ENCODE measurements around the gene RNF11.
A peak's percentile ranks its signal among the peaks of the same experiment; 100 is the strongest.
"Not testable (repeated sequence)": the region's sequence is repeated elsewhere in the genome, so short reads cannot be mapped to it uniquely, and the experiment has no call there.

RNF11 gene

DNA sequence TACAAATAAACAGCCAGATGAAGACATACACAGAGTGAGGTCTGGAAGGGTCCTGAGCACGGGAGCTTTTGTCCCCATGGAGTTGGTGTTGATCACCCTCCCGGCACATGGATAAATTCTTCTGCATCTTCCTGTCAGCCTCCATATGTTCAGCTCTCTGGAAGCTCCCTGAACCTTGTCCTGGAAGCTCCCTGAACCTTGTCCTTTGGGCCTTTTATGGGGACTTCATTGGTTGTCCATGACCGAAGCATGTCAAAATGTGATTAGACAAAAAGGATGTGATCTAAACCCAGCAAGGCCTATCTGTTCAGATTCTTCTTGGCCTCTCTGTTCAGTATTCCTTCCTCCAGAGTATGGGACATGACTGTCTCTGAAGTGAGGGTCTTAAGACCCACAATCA, 25.4 kb upstream of the RNF11 start:
- no peaks in the 10 kb centered on the region for H3K9me3 ChIP-seq
- H3K4me2 ChIP-seq, result no peak overlapping the region
- TF ChIP-seq Cebpa-rat (IDR thresholded peaks at IDR 0.05), result no peak

DNA sequence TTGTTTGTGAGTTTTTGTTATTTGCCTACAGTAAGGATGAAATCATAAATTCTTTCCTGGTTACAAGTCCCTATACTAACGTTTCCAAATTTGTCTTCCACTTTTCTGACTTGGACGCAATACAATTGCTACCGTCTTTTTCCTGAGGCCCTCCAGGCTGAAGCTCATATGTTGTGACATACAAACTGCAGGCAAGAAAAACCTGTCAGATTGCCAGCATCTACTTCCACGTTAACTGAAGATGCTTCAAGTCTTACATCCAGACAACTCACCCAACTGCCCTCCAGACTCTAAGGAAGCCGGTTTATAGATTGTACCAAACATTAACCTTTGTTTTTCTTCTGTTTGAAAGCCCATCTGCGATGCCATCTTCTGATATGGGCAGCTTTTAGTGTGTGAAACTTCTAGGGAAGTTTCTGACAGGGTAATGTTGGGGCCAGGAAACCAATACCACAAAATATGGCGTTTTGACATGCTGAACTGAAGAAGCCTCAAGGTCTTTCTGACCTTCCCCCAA, 21.4 kb upstream of the RNF11 start:
- TF ChIP-seq Cebpa-rat (IDR thresholded peaks at IDR 0.05), result no peak
- Histone ChIP-seq H3K36me3 (no peaks in the 10 kb centered on the region), H3K27ac (no peak overlapping the region), H3K4me3 (no peak overlapping the region), H3K9me3 (no peaks in the 10 kb centered on the region), H4K20me1 (no peaks in the 10 kb centered on the region), H3K4me2 (peak overlapping the region; percentile 29), H3K4me1 (peaks cover 13% of the 10 kb centered on the region), H3K27me3 (no peaks in the 10 kb centered on the region), H3K9ac (no peak overlapping the region)

More for the DNA sequence above, 25.4 kb upstream of the RNF11 start:
- no peak overlapping the region for H3K9ac ChIP-seq
- no peaks in the 10 kb centered on the region for H3K27me3 ChIP-seq
- no peak overlapping the region for H3K27ac ChIP-seq
- no peak overlapping the region for H3K4me3 ChIP-seq
- H4K20me1 ChIP-seq, result no peaks in the 10 kb centered on the region
- peaks cover 13% of the 10 kb centered on the region for H3K4me1 ChIP-seq
- H3K36me3 ChIP-seq, result no peaks in the 10 kb centered on the region

DNA sequence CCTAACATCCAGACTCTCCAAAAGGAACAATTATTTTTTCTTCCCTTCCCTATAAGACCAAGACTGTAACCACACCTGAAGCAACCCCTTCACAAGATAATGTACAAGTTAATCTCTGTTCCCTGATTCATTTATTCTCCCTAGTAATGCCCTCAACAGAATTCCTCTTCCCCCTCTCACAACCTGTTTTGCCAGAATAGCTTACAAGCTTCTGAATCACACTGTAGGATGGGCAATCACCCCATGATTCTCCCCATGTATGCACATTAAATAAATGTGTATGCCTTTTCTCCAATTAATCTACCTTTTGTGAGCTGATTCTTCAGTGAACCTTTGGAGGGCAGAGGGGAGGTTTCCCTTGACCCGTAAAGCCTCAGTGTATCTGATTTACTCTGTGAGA, 20.9 kb upstream of the RNF11 start:
- no peak for TF ChIP-seq Cebpa-rat (IDR thresholded peaks at IDR 0.05)
- no peaks in the 10 kb centered on the region for H3K36me3 ChIP-seq
- H3K9ac ChIP-seq, result no peak overlapping the region
- H3K4me2 ChIP-seq, result peak overlapping the region; percentile 29
- H4K20me1 ChIP-seq, result no peaks in the 10 kb centered on the region
- H3K4me3 ChIP-seq, result no peak overlapping the region
- no peak overlapping the region for H3K27ac ChIP-seq
- no peaks in the 10 kb centered on the region for H3K27me3 ChIP-seq
- H3K4me1 ChIP-seq, result peaks cover 13% of the 10 kb centered on the region
- H3K9me3 ChIP-seq, result no peaks in the 10 kb centered on the region

DNA sequence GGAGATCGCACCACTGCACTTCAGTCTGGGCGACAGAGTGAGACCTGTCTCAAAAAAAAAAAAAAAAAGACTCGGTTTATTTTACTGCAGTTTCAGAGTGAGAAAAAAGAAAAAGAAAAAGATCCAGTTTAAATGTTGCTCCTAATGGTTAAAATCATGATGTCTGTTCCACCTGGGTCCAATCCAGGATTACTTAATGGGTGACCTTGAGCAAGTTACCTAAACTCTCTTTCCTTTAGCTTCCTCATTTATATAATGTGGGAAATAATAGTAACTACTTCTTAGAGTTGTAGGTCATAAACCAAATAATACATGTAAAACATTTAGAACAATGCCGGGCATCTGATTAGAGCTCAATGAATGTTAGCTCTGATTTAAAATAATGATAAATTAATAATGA, 19.4 kb upstream of the RNF11 start:
- Histone ChIP-seq H3K4me3 (no peak overlapping the region), H4K20me1 (no peaks in the 10 kb centered on the region), H3K36me3 (no peaks in the 10 kb centered on the region), H3K4me2 (no peak overlapping the region), H3K9me3 (no peaks in the 10 kb centered on the region), H3K27me3 (no peaks in the 10 kb centered on the region), H3K9ac (no peak overlapping the region), H3K27ac (no peak overlapping the region), H3K4me1 (peaks cover 13% of the 10 kb centered on the region)
- no peak for TF ChIP-seq Cebpa-rat (IDR thresholded peaks at IDR 0.05)

DNA sequence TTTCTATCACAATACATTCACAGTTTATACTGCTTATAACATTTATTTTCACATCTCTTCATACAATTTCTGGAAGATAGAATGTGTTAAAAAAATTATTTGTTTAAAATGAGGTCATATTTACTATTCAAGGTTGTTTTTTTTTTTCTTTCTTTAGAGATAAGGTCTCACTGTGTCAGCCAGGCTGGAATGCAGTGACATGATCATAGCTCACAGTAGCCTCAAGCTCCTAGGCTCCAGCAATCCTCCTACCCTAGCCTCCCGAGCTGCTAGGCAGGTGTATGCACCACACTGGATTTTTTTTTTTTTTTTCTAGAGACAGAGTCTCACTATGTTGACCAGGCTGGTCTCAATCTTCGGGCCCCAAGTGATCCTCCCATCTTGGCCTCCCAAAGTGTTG, 19.0 kb upstream of the RNF11 start:
- no peaks in the 10 kb centered on the region for H3K36me3 ChIP-seq
- TF ChIP-seq Cebpa-rat (IDR thresholded peaks at IDR 0.05), result no peak
- H3K9me3 ChIP-seq, result no peaks in the 10 kb centered on the region
- no peaks in the 10 kb centered on the region for H4K20me1 ChIP-seq
- no peaks in the 10 kb centered on the region for H3K27me3 ChIP-seq
- peaks cover 13% of the 10 kb centered on the region for H3K4me1 ChIP-seq
- no peak overlapping the region for H3K4me2 ChIP-seq
- no peak overlapping the region for H3K9ac ChIP-seq
- H3K27ac ChIP-seq, result no peak overlapping the region
- H3K4me3 ChIP-seq, result no peak overlapping the region

DNA sequence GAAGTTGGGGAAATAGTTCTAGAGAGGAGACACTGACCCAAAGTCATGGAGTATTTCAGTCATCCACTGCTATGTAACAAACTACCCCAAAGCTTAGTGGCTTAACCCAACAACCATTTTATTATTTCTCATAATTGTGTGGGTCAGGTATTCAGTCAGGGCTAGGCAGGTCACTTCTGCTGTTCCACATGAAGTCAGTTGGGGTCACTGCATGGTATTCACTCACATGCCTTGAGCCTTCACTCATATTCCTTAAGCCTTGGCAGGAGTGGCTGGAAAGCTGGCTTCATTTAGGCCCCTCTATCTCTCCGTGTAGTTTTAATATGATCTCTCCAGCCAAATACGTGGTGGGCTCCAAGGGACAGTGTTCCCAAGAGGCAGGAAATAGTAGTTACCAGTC, 17.5 kb upstream of the RNF11 start:
- Histone ChIP-seq H3K27ac (no peak overlapping the region), H3K4me1 (peaks cover 13% of the 10 kb centered on the region), H3K9ac (no peak overlapping the region), H4K20me1 (no peaks in the 10 kb centered on the region), H3K4me2 (no peak overlapping the region), H3K36me3 (no peaks in the 10 kb centered on the region), H3K27me3 (no peaks in the 10 kb centered on the region), H3K9me3 (no peaks in the 10 kb centered on the region), H3K4me3 (no peak overlapping the region)
- no peak for TF ChIP-seq Cebpa-rat (IDR thresholded peaks at IDR 0.05)

DNA sequence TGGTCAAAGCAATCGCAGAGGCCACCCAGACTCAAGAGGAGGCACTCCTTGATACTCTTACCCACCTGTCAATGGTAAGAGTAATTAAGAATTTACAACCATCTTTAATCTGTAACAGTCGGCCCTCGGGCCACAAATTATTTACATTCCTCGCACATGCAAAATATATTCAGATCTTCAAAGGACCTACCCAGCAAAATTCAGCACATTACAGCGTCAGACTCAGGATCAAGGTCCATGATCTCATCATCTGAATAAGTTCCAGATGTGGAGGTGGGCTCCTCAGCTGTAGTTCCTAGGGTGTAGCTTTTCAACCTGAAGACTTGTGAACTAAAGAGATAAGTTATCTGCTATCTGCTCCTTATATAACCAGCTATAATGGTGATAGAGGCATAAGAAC, 17.1 kb upstream of the RNF11 start:
- Histone ChIP-seq H4K20me1 (no peaks in the 10 kb centered on the region), H3K36me3 (no peaks in the 10 kb centered on the region), H3K4me3 (no peak overlapping the region), H3K4me1 (peaks cover 13% of the 10 kb centered on the region), H3K9ac (no peak overlapping the region), H3K4me2 (no peak overlapping the region), H3K27ac (no peak overlapping the region), H3K27me3 (no peaks in the 10 kb centered on the region), H3K9me3 (no peaks in the 10 kb centered on the region)
- no peak for TF ChIP-seq Cebpa-rat (IDR thresholded peaks at IDR 0.05)

DNA sequence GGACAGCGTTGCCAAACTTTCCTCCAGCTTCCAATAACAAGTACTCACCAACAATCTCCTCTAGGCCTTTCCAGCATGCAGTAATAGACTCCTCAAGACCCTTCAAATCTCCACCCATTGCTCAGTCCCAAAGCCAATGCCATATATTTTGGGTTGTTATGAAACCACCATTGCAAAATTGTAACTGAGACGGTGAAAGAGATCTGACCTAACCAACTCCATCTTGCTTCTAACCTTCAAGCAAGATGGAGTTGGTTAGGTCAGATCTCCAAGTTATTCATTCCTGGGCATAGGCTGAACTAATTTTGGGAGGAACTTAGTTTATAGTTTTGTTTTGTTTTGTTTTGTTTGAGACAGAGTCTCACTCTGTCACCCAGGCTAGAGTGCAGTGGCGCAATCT, 14.5 kb upstream of the RNF11 start:
- not testable (repeated sequence) for H3K4me1 ChIP-seq, H3K27ac ChIP-seq, H3K27me3 ChIP-seq, H3K9me3 ChIP-seq, H3K9ac ChIP-seq, H4K20me1 ChIP-seq, H3K36me3 ChIP-seq, H3K4me3 ChIP-seq, H3K4me2 ChIP-seq

DNA sequence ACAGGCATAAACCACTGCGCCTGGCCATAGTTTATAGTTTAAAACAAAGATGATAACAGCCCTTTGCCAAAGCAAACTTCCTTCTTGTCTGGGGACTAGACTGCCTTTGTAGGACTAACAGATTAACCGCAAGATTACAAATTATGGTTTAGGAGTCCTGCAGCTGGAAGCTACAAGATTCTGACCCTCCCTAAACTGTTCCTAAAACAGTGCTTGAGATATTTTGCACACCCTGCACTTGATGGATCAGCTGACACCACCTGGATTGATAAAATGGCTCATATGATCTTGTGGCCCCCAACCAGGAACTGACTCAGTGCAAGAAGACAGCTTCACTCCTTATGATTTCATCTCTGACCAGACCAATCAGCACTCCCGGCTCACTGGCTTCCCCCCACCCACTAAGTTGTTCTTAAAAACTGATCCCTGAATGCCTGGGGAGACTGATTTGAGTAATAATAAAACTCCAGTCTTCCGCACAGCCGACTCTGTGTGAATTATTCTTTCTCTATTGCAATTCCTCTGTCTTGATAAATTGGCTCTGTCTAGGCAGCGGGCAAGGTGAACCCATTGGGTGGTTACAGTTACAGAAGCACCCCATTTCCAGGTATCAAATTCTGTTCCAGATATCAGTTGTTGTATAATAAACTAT, 13.8 kb upstream of the RNF11 start:
- Histone ChIP-seq H3K36me3 (no peaks in the 10 kb centered on the region), H3K4me2 (no peak overlapping the region), H3K27ac (no peak overlapping the region), H3K4me3 (no peak overlapping the region), H3K27me3 (no peaks in the 10 kb centered on the region), H3K9ac (no peak overlapping the region), H3K4me1 (no peaks in the 10 kb centered on the region), H3K9me3 (no peaks in the 10 kb centered on the region), H4K20me1 (no peaks in the 10 kb centered on the region)
- no peak for TF ChIP-seq Cebpa-rat (IDR thresholded peaks at IDR 0.05)

DNA sequence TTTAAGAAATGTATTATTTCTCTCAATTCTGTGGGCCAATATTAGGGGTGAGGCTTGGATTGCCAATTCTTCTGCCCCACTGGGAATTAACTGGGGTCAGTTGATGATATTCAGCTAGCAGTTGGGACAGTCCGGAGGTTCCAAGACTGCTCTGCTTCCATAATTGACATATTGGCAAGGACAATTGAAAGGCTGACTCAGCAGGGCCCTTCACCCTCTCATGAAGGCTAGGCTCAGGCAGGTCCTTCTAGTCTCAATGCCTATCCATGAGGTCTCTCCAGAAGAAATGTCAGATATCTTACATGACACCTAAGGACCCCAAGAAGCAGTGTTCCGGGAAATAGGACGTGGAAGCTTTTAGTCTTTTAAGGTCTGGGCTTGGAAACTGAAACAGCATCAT, 13.3 kb upstream of the RNF11 start:
- H3K36me3 ChIP-seq, result no peaks in the 10 kb centered on the region

DNA sequence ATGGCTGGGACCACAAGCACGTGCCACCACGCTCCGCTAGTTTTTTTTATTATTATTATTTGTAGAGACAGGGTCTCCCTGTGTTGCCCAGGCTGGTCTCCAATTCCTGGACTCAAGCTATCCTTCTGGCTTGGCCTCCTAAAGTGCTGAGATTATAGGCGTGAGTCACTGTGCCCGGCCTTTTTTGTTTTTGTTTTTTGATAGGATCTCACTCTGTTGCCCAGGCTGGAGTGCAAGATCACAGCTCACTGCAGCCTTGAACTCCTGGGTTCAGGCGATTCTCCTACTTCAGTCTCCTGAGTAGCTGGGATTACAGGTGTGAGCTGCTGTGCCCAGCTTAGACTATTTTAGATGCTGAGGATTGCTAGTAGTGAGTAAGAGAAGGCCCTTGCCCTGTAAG, 11.8 kb upstream of the RNF11 start:
- H3K4me1 ChIP-seq, result no peaks in the 10 kb centered on the region
- TF ChIP-seq Cebpa-rat (IDR thresholded peaks at IDR 0.05), result no peak
- no peaks in the 10 kb centered on the region for H3K36me3 ChIP-seq
- H3K27me3 ChIP-seq, result no peaks in the 10 kb centered on the region
- H3K27ac ChIP-seq, result no peak overlapping the region
- no peak overlapping the region for H3K9ac ChIP-seq
- H3K4me3 ChIP-seq, result no peak overlapping the region
- H3K4me2 ChIP-seq, result no peak overlapping the region
- H3K9me3 ChIP-seq, result no peaks in the 10 kb centered on the region
- H4K20me1 ChIP-seq, result no peaks in the 10 kb centered on the region

More for the DNA sequence above, 13.3 kb upstream of the RNF11 start:
- Histone ChIP-seq H3K4me1 (no peaks in the 10 kb centered on the region), H3K9ac (no peak overlapping the region), H3K27ac (no peak overlapping the region), H3K4me2 (no peak overlapping the region), H3K9me3 (no peaks in the 10 kb centered on the region), H3K4me3 (no peak overlapping the region), H3K27me3 (no peaks in the 10 kb centered on the region), H4K20me1 (no peaks in the 10 kb centered on the region)
- TF ChIP-seq Cebpa-rat (IDR thresholded peaks at IDR 0.05), result no peak

DNA sequence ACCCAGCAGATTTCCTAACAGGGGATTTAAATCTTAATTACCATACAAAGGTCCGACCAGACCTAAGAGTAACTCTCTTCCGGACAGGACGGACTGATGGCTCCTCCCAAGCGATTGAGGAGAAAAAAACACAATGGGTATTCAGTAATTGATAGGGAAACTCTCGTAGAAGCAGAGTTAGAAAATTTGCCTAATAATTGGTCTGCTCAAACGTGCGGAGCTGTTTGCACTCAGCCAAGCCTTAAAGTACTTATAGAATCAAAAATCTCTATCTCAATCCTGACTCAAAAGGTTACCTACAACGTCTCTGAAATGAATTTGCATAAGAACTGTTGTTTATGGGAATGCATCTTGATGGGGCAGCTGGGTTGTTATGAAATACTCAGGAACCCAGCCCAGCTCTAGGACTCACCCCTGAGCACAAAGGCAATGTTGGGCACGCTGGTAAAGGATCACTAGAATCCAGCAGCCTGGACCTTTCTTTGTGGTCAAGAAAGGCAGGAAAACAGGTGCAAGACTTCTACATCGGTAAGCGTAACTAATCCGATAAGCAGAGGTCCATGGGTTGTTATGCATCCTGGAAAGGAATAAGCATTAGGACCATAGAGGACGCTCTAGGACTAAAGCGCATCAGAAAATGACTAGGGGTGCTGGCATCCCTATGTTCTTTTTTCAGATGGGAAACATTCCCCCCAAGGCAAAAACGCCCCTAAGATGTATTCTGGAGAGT, 8.7 kb upstream of the RNF11 start:
- H3K4me1 ChIP-seq, H3K9ac ChIP-seq, H3K4me2 ChIP-seq, H3K4me3 ChIP-seq, H3K27me3 ChIP-seq, H3K36me3 ChIP-seq, H4K20me1 ChIP-seq, H3K9me3 ChIP-seq, H3K27ac ChIP-seq: not testable (repeated sequence)

DNA sequence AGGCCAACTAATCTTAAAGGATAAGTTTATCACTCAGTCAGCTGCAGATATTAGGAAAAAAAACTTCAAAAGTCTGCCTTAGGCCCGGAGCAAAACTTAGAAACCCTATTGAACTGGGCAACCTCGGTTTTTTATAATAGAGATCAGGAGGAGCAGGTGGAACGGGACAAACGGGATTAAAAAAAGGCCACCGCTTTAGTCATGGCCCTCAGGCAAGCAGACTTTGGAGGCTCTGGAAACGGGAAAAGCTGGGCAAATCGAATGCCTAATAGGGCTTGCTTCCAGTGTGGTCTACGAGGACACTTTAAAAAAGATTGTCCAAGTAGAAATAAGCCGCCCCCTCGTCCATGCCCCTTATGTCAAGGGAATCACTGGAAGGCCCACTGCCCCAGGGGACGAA, 7.6 kb upstream of the RNF11 start:
- not testable (repeated sequence) for H3K36me3 ChIP-seq, H3K27ac ChIP-seq, H3K9ac ChIP-seq, H3K9me3 ChIP-seq, H3K4me1 ChIP-seq, H3K27me3 ChIP-seq, H4K20me1 ChIP-seq, H3K4me3 ChIP-seq, H3K4me2 ChIP-seq

Measured in BLaER1 (cell line).